HG02763 (cell line): ENCODE measurements around the gene LINC00632.
"Not testable (repeated sequence)": the region's sequence is repeated elsewhere in the genome, so short reads cannot be mapped to it uniquely, and the experiment has no call there.

ENCODE experiments used
- ATAC-seq: cut with Tn5 transposase; IDR thresholded peaks from one replicate; pipeline ENCODE4 v1.9.1; 2021; ENCODE audit warnings: mild to moderate bottlenecking, moderate library complexity; ENCODE audit not compliant: unreplicated experiment

Gene LINC00632

GRCh38 chrX:140709421-140709846 is at the start of gene LINC00632:
Gene LINC00632 (plus strand): TSS chrX:140709759.
- no peak for ATAC-seq

GRCh38 chrX:140661643-140662042 is 47.9 kb upstream of the LINC00632 start:
- ATAC-seq: no peak

- ATAC-seq: no peak
Observed at GRCh38 chrX:140664939-140665338, 44.6 kb upstream of the LINC00632 start.

- ATAC-seq: no peak
Observed at GRCh38 chrX:140672840-140673731, 36.5 kb upstream of the LINC00632 start.

- no peak for ATAC-seq
Observed at GRCh38 chrX:140687706-140688105, 21.9 kb upstream of the LINC00632 start.

GRCh38 chrX:140691596-140691995 is 18.0 kb upstream of the LINC00632 start:
- ATAC-seq: not testable (repeated sequence)

GRCh38 chrX:140697618-140698017 is 11.9 kb upstream of the LINC00632 start:
- no peak for ATAC-seq

GRCh38 chrX:140701480-140701879 is 8.1 kb upstream of the LINC00632 start:
- ATAC-seq: no peak

GRCh38 chrX:140710710-140711109 is 1.2 kb downstream of the LINC00632 start:
- no peak for ATAC-seq

- no peak for ATAC-seq
Observed at GRCh38 chrX:140711894-140712293, 2.3 kb downstream of the LINC00632 start.

- ATAC-seq: no peak
Observed at GRCh38 chrX:140712413-140713173, 3.0 kb downstream of the LINC00632 start.

- no peak for ATAC-seq
Observed at GRCh38 chrX:140713174-140713539, 3.6 kb downstream of the LINC00632 start.

- ATAC-seq: no peak
Observed at GRCh38 chrX:140715787-140716186, 6.2 kb downstream of the LINC00632 start.

GRCh38 chrX:140723121-140723715 is 13.7 kb downstream of the LINC00632 start:
- no peak for ATAC-seq

- no peak for ATAC-seq
Observed at GRCh38 chrX:140724309-140724708, 14.8 kb downstream of the LINC00632 start.

GRCh38 chrX:140724736-140725135 is 15.2 kb downstream of the LINC00632 start:
- no peak for ATAC-seq

GRCh38 chrX:140725500-140725899 is 15.9 kb downstream of the LINC00632 start:
- no peak for ATAC-seq

- peak; percentile 88 for ATAC-seq
Observed at GRCh38 chrX:140733766-140734342, 24.3 kb downstream of the LINC00632 start.

GRCh38 chrX:140744085-140744484 is 34.5 kb downstream of the LINC00632 start:
- no peak for ATAC-seq

GRCh38 chrX:140756941-140757340 is 47.4 kb downstream of the LINC00632 start:
- no peak for ATAC-seq

- peak; percentile 68 for ATAC-seq
Observed at GRCh38 chrX:140762061-140762460, 52.5 kb downstream of the LINC00632 start.
